ENCODE measurements around the gene AVPI1.

- TF ChIP-seq TCF3 (IDR thresholded peaks at IDR 0.05; ENCODE audit: borderline replicate concordance, insufficient read depth, low read depth, low read length) (no peak), ZNF622 (IDR thresholded peaks at IDR 0.05) (no peak), POLR2A (IDR thresholded peaks at IDR 0.05; ENCODE audit: low read depth, low read length) (peak; percentile 20; the same call in 1 of the 2 replicates), CBX3 (IDR thresholded peaks at IDR 0.05; ENCODE audit: borderline replicate concordance, low read depth) (no peak), YY1 (IDR thresholded peaks at IDR 0.05; ENCODE audit: low read depth, low read length) (no peak), NRF1 (conservative IDR thresholded peaks at IDR 0.05; ENCODE audit: low read depth, low read length) (no peak), EP300 (IDR thresholded peaks at IDR 0.05; ENCODE audit: borderline replicate concordance in 1 of 2, control insufficient read depth in 1 of 2, low read depth in 2 of 2, low read length in 2 of 2) (no peak)
- TF ChIP-seq, protein P1, sequence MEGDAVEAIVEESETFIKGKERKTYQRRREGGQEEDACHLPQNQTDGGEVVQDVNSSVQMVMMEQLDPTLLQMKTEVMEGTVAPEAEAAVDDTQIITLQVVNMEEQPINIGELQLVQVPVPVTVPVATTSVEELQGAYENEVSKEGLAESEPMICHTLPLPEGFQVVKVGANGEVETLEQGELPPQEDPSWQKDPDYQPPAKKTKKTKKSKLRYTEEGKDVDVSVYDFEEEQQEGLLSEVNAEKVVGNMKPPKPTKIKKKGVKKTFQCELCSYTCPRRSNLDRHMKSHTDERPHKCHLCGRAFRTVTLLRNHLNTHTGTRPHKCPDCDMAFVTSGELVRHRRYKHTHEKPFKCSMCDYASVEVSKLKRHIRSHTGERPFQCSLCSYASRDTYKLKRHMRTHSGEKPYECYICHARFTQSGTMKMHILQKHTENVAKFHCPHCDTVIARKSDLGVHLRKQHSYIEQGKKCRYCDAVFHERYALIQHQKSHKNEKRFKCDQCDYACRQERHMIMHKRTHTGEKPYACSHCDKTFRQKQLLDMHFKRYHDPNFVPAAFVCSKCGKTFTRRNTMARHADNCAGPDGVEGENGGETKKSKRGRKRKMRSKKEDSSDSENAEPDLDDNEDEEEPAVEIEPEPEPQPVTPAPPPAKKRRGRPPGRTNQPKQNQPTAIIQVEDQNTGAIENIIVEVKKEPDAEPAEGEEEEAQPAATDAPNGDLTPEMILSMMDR (IDR thresholded peaks at IDR 0.05 in 2 of 3, conservative IDR thresholded peaks at IDR 0.05 in 1 of 3; ENCODE audit: control insufficient read depth in 2 of 3, extremely low read depth in 1 of 3, insufficient read depth in 1 of 3, low read depth in 3 of 3, low read length in 3 of 3) = peak; percentile 76 to 80 (median 78)
These were observed 10.1 kb downstream of the AVPI1 start for GRCh38 chr10:97676770-97677581.
